ENCODE measurements around the gene DHRS7B.

GRCh38 chr17:21212826-21213637, 86.3 kb downstream of the DHRS7B start:
- TF ChIP-seq CTCF (IDR thresholded peaks at IDR 0.05), result no peak
- TF ChIP-seq RAD21 (IDR thresholded peaks at IDR 0.05; ENCODE audit: low read length), result no peak
- TF ChIP-seq ZBTB33 (IDR thresholded peaks at IDR 0.05; ENCODE audit: borderline replicate concordance, low read depth), result no peak
- no peak for TF ChIP-seq JUND (IDR thresholded peaks at IDR 0.05)
- TF ChIP-seq TAF1 (IDR thresholded peaks at IDR 0.05; ENCODE audit: borderline replicate concordance, low read depth, low read length), result no peak
- TF ChIP-seq EZH2phosphoT487 (IDR thresholded peaks at IDR 0.05; ENCODE audit: borderline replicate concordance, low read depth), result no peak
- no peak for TF ChIP-seq POLR2AphosphoS5 (IDR thresholded peaks at IDR 0.05; ENCODE audit: low read depth, low read length)
- no peak for TF ChIP-seq MXI1 (IDR thresholded peaks at IDR 0.05; ENCODE audit: low read depth, low read length)
- no peak for TF ChIP-seq CHD2 (IDR thresholded peaks at IDR 0.05; ENCODE audit: low read length, partially characterized antibody)
- TF ChIP-seq NRF1 (IDR thresholded peaks at IDR 0.05; ENCODE audit: low read depth, low read length), result no peak

Measured in SK-N-SH (cell line).